SK-N-SH (cell line): ENCODE measurements around the gene SF3A2.
A peak's percentile ranks its signal among the peaks of the same experiment; 100 is the strongest.

ENCODE experiments used
- EP300 ChIP-seq, 2 experiments: IDR thresholded peaks; 2 replicates each; pipeline versions ENCODE4 v1.4.0 to v1.6.1; 2012; ENCODE audit warnings: borderline replicate concordance in 1 of 2, low read depth in 1 of 2, low read length in 1 of 2
- FOXJ3 ChIP-seq: sonication (generic); formaldehyde crosslinking; IDR thresholded peaks from 2 replicates; pipeline ENCODE4 v1.5.1; 2020; ENCODE audit warnings: mild to moderate bottlenecking, missing genetic modification reagents
- FOXM1 ChIP-seq: IDR thresholded peaks from 2 replicates; pipeline ENCODE4 v1.4.0; 2012; ENCODE audit warnings: low read depth, mild to moderate bottlenecking
- GATA2 ChIP-seq: sonication (generic); formaldehyde crosslinking; IDR thresholded peaks from 2 replicates; pipeline ENCODE4 v1.5.0; 2020; ENCODE audit warnings: mild to moderate bottlenecking, missing genetic modification reagents
- JUND ChIP-seq: IDR thresholded peaks from 2 replicates; pipeline ENCODE4 v1.4.0; 2012
- NFIC ChIP-seq: IDR thresholded peaks from 2 replicates; pipeline ENCODE4 v1.4.0; 2012; ENCODE audit warnings: borderline replicate concordance
- POLR2AphosphoS5 ChIP-seq: IDR thresholded peaks from 2 replicates; pipeline ENCODE4 v1.6.1; 2012; ENCODE audit warnings: low read depth, low read length
- RAD21 ChIP-seq: IDR thresholded peaks from 2 replicates; pipeline ENCODE4 v1.6.1; 2012; ENCODE audit warnings: mild to moderate bottlenecking, low read length
- RFX5 ChIP-seq: IDR thresholded peaks from 2 replicates; pipeline ENCODE4 v1.6.1; 2012; ENCODE audit warnings: mild to moderate bottlenecking, improper control_type of control experiment, low read length
- TAF1 ChIP-seq: IDR thresholded peaks from 2 replicates; pipeline ENCODE4 v1.6.1; 2012; ENCODE audit warnings: low read depth, mild to moderate bottlenecking, low read length, moderate library complexity, borderline replicate concordance
- YY1 ChIP-seq: IDR thresholded peaks from 2 replicates; pipeline ENCODE4 v1.4.0; 2012; ENCODE audit warnings: low read depth, mild to moderate bottlenecking
- TF ChIP-seq, protein P1 (sequence below): fragments of 200-600 bp; sonication (generic); IDR thresholded peaks from 2 replicates; pipeline ENCODE4 v1.6.1; 2017; ENCODE audit warnings: antibody characterized with exemption, mild to moderate bottlenecking, moderate library complexity
- TF ChIP-seq, protein P2 (sequence below): fragments of 150-350 bp; IDR thresholded peaks from 2 replicates; pipeline ENCODE4 v1.6.1; 2017; ENCODE audit warnings: antibody characterized with exemption, low read length, low read depth, borderline replicate concordance

DNA sequence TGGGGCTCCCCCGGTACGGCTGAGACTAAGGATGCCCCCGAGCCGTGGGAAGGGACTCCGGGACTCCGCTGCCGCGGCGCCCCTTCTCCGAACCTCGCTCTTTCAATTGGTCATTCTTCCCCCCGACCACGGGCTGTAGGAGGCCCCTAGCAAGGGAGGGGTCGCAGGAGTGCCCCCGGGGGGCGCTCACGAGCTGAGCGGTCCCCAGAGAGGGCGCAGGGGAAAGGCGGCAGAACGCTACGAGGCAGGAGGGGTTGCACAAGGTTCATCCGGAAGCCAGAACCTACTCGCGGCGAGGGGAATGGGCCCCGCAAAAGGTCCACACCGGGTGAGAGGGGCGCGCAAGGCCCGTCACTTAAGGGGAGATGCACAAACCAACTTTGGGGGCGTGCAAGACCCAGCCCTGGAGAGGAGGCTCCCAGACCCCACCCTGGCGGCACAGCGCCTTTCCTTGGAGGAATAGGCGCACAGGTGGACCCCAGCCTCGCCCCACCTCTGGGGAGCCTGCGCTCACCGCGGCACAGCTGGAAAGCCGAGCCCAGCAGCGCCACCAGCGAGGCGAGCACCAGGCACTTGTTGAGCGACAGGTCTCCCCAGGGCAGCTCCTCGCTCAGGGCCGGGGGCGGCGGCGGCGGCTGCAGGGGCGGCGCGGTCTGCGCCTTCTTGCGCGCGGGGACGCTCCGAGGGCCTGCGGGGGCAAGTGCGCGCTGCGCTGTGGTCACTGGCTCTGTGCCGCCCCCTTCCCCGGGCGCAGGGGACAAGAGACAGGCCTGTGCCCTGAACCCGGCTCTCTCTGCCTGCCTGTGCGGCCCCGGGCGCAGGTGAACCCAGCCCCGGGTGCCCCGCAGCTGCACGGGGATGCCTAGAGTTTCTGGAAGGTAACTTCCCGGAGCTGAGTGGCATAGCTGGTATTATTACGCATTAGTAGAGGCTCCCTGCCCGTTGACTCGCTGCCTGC is 16.8 kb downstream of the SF3A2 start:
- TF ChIP-seq JUND (no peak), POLR2AphosphoS5 (no peak), RFX5 (no peak), GATA2 (CRISPR knock-in tag) (no peak), RAD21 (no peak), TAF1 (no peak), NFIC (no peak), EP300 (IDR thresholded peaks at IDR 0.05; ENCODE audit: borderline replicate concordance in 1 of 2, low read depth in 1 of 2, low read length in 1 of 2) (no peak), FOXJ3 (CRISPR knock-in tag) (no peak), YY1 (no peak), FOXM1 (no peak)
- TF ChIP-seq, protein P1, sequence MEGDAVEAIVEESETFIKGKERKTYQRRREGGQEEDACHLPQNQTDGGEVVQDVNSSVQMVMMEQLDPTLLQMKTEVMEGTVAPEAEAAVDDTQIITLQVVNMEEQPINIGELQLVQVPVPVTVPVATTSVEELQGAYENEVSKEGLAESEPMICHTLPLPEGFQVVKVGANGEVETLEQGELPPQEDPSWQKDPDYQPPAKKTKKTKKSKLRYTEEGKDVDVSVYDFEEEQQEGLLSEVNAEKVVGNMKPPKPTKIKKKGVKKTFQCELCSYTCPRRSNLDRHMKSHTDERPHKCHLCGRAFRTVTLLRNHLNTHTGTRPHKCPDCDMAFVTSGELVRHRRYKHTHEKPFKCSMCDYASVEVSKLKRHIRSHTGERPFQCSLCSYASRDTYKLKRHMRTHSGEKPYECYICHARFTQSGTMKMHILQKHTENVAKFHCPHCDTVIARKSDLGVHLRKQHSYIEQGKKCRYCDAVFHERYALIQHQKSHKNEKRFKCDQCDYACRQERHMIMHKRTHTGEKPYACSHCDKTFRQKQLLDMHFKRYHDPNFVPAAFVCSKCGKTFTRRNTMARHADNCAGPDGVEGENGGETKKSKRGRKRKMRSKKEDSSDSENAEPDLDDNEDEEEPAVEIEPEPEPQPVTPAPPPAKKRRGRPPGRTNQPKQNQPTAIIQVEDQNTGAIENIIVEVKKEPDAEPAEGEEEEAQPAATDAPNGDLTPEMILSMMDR = peak; percentile 39
- TF ChIP-seq, protein P2, sequence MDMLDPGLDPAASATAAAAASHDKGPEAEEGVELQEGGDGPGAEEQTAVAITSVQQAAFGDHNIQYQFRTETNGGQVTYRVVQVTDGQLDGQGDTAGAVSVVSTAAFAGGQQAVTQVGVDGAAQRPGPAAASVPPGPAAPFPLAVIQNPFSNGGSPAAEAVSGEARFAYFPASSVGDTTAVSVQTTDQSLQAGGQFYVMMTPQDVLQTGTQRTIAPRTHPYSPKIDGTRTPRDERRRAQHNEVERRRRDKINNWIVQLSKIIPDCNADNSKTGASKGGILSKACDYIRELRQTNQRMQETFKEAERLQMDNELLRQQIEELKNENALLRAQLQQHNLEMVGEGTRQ = no peak
